Psoas muscle (tissue), 8 donors: ENCODE data around the gene NNAT. TPM values are rescaled to one million over a fixed set of nuclear protein-coding genes. Genes with fewer than 3 reads are reported as not detected.

Experiments
- ATAC-seq, 4 donors: fragments of 200-7000 bp; cut with Tn5 transposase; one replicate each; pipeline ENCODE4 v1.9.1; 2020; ENCODE audit warnings: moderate library complexity in 3 of 4, mild to moderate bottlenecking in 2 of 4
- DNase-seq, 2 donors: peaks; one replicate each; pipeline ENCODE4 v3.0.0-alpha.2; 2020
- H3K27ac ChIP-seq: fragments of 200-600 bp; one replicate; pipeline ENCODE4 v1.8.0; 2022
- H3K27me3 ChIP-seq, 3 donors: fragments of 200-600 bp in 1 of 3; one replicate each; pipeline versions ENCODE4 v1.6.1 to v1.8.0; 2013 to 2022; ENCODE audit warnings: low read length in 2 of 3, mild to moderate bottlenecking in 2 of 3, moderate library complexity in 1 of 3; ENCODE audit not compliant: insufficient read depth in 3 of 3
- H3K36me3 ChIP-seq, 2 donors: fragments of 200-600 bp in 1 of 2; one replicate each; pipeline versions ENCODE4 v1.6.1 to v1.8.0; 2013 to 2022; ENCODE audit warnings: low read depth in 1 of 2, mild to moderate bottlenecking in 1 of 2, moderate library complexity in 1 of 2; ENCODE audit not compliant: insufficient read depth in 1 of 2
- H3K4me1 ChIP-seq: fragments of 200-600 bp; one replicate; pipeline ENCODE4 v1.8.0; 2022
- H3K4me3 ChIP-seq: fragments of 200-600 bp; one replicate; pipeline ENCODE4 v1.8.0; 2022; ENCODE audit warnings: mild to moderate bottlenecking
- H3K9me3 ChIP-seq: fragments of 200-600 bp; one replicate; pipeline ENCODE4 v1.8.0; 2022
- CTCF ChIP-seq: fragments of 200-600 bp; IDR thresholded peaks from one replicate; pipeline ENCODE4 v1.8.0; 2022; ENCODE audit warnings: antibody characterized with exemption
- WGBS, 3 donors: extraction: QIAGEN DNeasy Blood & Tissue Kit; methylation state at CpG; one replicate each; pipeline versions ENCODE4 v1.1.6 to v1.1.7; 2013; 5-methylcytosine and 5-hydroxymethylcytosine counted together
- intact Hi-C, 2 donors: fragments of 100-400 bp; cut with DNase I; formaldehyde crosslinking; loops; one replicate each; pipeline versions ENCODE4 v1.11.0 to v1.14.2; 2022
- polyA plus RNA-seq, 3 donors: library from polyadenylated mRNA; stranded (reverse); fragments of 200-250 nt; gene quantifications; one replicate each; pipeline ENCODE4 v1.2.3, GENCODE V29; 2013
- total RNA-seq, 4 donors: library from RNA; stranded (reverse); fragmentation: NEBNext Ultra II Directional in 2 of 4; extraction: Animal tissue kit (Norgen Biotek cat#: 25700) in 2 of 4; gene quantifications; one replicate each; pipeline versions ENCODE4 v1.2.1 to v1.2.4, GENCODE V29; 2021 to 2023
- donor health status: healthy with polysubstance abuse.
- donor health status: DM: no; HTN: no; CAD: no; lungs with moderate emphysema.
- donor health status: Bipolar disorder and iron deficiency.
- donor health status: healthy.
- donor health status: DM: yes; HTN: yes; CAD: no.
- donor health status: DM: no; HTN: no; CAD: no.
- donor health status: DM: no; HTN: no; CAD: no.
- donor health status: DM: yes; HTN: yes; CAD: no.

The NNAT gene
- total and polyA plus RNA-seq, 7 donors = 0.50 to 52.3 (median 2.0) TPM

GRCh38 chr20:37556538-37556937, 35.5 kb downstream of the NNAT start:
- TF ChIP-seq CTCF = no peak
- Histone ChIP-seq H3K4me1 (no peaks in the 10 kb centered on the region), H3K27ac (no peak overlapping the region), H3K36me3 (no peaks in the 10 kb centered on the region), H3K27me3 (peaks cover 0 to 14% (median 0%) of the 10 kb centered on the region in 3 donors), H3K4me3 (no peak overlapping the region), H3K9me3 (no peaks in the 10 kb centered on the region)
- DNase-seq = no peak
- intact Hi-C loops = no loop called here
- WGBS, 3 donors = 83 to 85% (median 84%) methylated on average over 6 of the region's 6 CpGs
- ATAC-seq = no peak

GRCh38 chr20:37558306-37558705, 37.3 kb downstream of the NNAT start:
- 83 to 92% (median 84%) methylated on average over 4 of the region's 4 CpGs for WGBS, 3 donors
- Histone ChIP-seq H3K9me3 (no peaks in the 10 kb centered on the region), H3K4me1 (no peaks in the 10 kb centered on the region), H3K4me3 (no peak overlapping the region), H3K27ac (no peak overlapping the region), H3K27me3 (peaks cover 0 to 31% (median 0%) of the 10 kb centered on the region in 3 donors), H3K36me3 (no peaks in the 10 kb centered on the region)
- ATAC-seq (no peak), DNase-seq (no peak)
- intact Hi-C loops = no loop called here
- TF ChIP-seq CTCF = no peak

GRCh38 chr20:37558779-37559178, 37.7 kb downstream of the NNAT start:
- Histone ChIP-seq H3K27ac (no peak overlapping the region), H3K4me3 (no peak overlapping the region), H3K36me3 (no peaks in the 10 kb centered on the region), H3K9me3 (no peaks in the 10 kb centered on the region), H3K27me3 (peaks cover 0 to 36% (median under 1%) of the 10 kb centered on the region in 3 donors), H3K4me1 (no peaks in the 10 kb centered on the region)
- ATAC-seq (no peak), DNase-seq (no peak)
- WGBS, 3 donors = 65 to 71% (median 69%) methylated on average over 4 of the region's 4 CpGs
- intact Hi-C loops = no loop called here
- no peak for TF ChIP-seq CTCF

- Histone ChIP-seq H3K9me3 (no peaks in the 10 kb centered on the region), H3K27me3 (peaks cover 0 to 41% (median 7%) of the 10 kb centered on the region in 3 donors), H3K27ac (no peak overlapping the region), H3K4me3 (no peak overlapping the region), H3K4me1 (no peaks in the 10 kb centered on the region), H3K36me3 (no peaks in the 10 kb centered on the region)
- DNase-seq (no peak), ATAC-seq (no peak)
- no peak for TF ChIP-seq CTCF
- 86 to 89% (median 87%) methylated on average over 11 of the region's 11 CpGs for WGBS, 3 donors
- intact Hi-C loops = loop anchor here (5.0 to 10.0 kb wide), 4 partner anchors 345 to 663 kb away; partner anchors contain the start of gene VSTM2L (in 1 of the 2)
Measured at GRCh38 chr20:37559312-37560027, 38.4 kb downstream of the NNAT start.

- Histone ChIP-seq H3K27me3 (peaks cover 0 to 46% (median 7%) of the 10 kb centered on the region in 3 donors), H3K4me3 (no peak overlapping the region), H3K27ac (no peak overlapping the region), H3K9me3 (no peaks in the 10 kb centered on the region), H3K4me1 (no peaks in the 10 kb centered on the region), H3K36me3 (no peaks in the 10 kb centered on the region)
- WGBS, 3 donors = 66 to 72% (median 68%) methylated on average over 4 of the region's 4 CpGs
- intact Hi-C loops = loop anchor here (5.0 to 10.0 kb wide), 4 partner anchors 344 to 662 kb away; partner anchors contain the start of gene VSTM2L (in 1 of the 2)
- no peak for TF ChIP-seq CTCF
- ATAC-seq (no peak), DNase-seq (no peak)
Measured at GRCh38 chr20:37560629-37561028, 39.6 kb downstream of the NNAT start.
